SU-DHL-6 (cell line): ENCODE measurements around the gene SYNJ1.

Experiments used
- H2AFZ ChIP-seq: fragments of 200-600 bp; sonication (generic); 2 replicates; pipeline ENCODE4 v1.6.1; 2014; ENCODE audit warnings: low read depth, mild to moderate bottlenecking, moderate library complexity, mixed read lengths, antibody characterized with exemption, low read length; ENCODE audit not compliant: severe bottlenecking
- H3F3A ChIP-seq: fragments of 200-600 bp; shearing (Covaris generic); 2 replicates; pipeline ENCODE4 v1.6.0; 2016; ENCODE audit warnings: antibody characterized with exemption, mild to moderate bottlenecking; ENCODE audit not compliant: insufficient read depth
- H3K27ac ChIP-seq: fragments of 200-600 bp; sonication (generic); 2 replicates; pipeline ENCODE4 v1.5.1; 2016; ENCODE audit warnings: low read depth, mild to moderate bottlenecking, low read length, moderate library complexity, mixed read lengths
- H3K27me3 ChIP-seq: fragments of 200-600 bp; sonication (generic), shearing (Covaris generic); 2 replicates; pipeline ENCODE4 v1.6.0; 2014; ENCODE audit warnings: mild to moderate bottlenecking, low read length
- H3K36me3 ChIP-seq: fragments of 200-600 bp; sonication (generic); 2 replicates; pipeline ENCODE4 v1.6.1; 2014; ENCODE audit warnings: mild to moderate bottlenecking, low read length, mixed read lengths
- H3K4me2 ChIP-seq: fragments of 300-600, 200-600 bp; shearing (Covaris generic), sonication (generic); 2 replicates; pipeline ENCODE4 v1.6.0; 2014; ENCODE audit warnings: low read length, low read depth, mild to moderate bottlenecking; ENCODE audit not compliant: poor library complexity, severe bottlenecking
- H3K4me3 ChIP-seq: fragments of 200-600 bp; sonication (generic); 2 replicates; pipeline ENCODE4 v1.5.1; 2014; ENCODE audit warnings: antibody characterized with exemption, low read length, mild to moderate bottlenecking, mixed read lengths; ENCODE audit not compliant: insufficient read depth, poor library complexity, severe bottlenecking
- H3K79me2 ChIP-seq: fragments of 200-600 bp; sonication (generic); 2 replicates; pipeline ENCODE4 v1.6.1; 2014; ENCODE audit warnings: mild to moderate bottlenecking, low read length, moderate library complexity; ENCODE audit not compliant: insufficient read depth
- H3K9ac ChIP-seq: fragments of 200-600 bp; sonication (generic); 2 replicates; pipeline ENCODE4 v1.7.0; 2014; ENCODE audit warnings: mild to moderate bottlenecking, low read length
- H3K9me2 ChIP-seq: fragments of 200-600 bp; sonication (generic); replicated peaks from 2 replicates; pipeline ENCODE4 v1.6.1; 2014; ENCODE audit warnings: low read length; ENCODE audit not compliant: insufficient read depth
- H3K9me3 ChIP-seq: fragments of 200-600 bp; sonication (generic); 2 replicates; pipeline ENCODE4 v1.6.1; 2014; ENCODE audit warnings: low read length, mixed read lengths; ENCODE audit not compliant: insufficient read depth
- H4K20me1 ChIP-seq: fragments of 200-600 bp; sonication (generic); 2 replicates; pipeline ENCODE4 v1.6.1; 2014; ENCODE audit warnings: low read depth, mild to moderate bottlenecking, antibody characterized with exemption, low read length, moderate library complexity, mixed read lengths
- CTCF ChIP-seq: fragments of 200-600 bp; sonication (generic); IDR thresholded peaks from one replicate; pipeline ENCODE4 v1.5.1; 2017; ENCODE audit warnings: antibody characterized with exemption, mild to moderate bottlenecking, low read length, moderate library complexity; ENCODE audit not compliant: insufficient read depth, poor library complexity, severe bottlenecking
- EZH2phosphoT487 ChIP-seq: fragments of 200-600 bp; sonication (generic), shearing (Covaris generic); conservative IDR thresholded peaks from 2 replicates; pipeline ENCODE4 v1.6.1; 2018; ENCODE audit warnings: mild to moderate bottlenecking, antibody characterized with exemption, low read length, moderate library complexity, mixed read lengths

SYNJ1 gene

GRCh38 chr21:32587651-32588050 lies 140.2 kb downstream of the SYNJ1 start:
- TF ChIP-seq EZH2phosphoT487: no peak
- TF ChIP-seq CTCF: no peak
- Histone ChIP-seq H3K27ac (no peak overlapping the region), H3K9ac (no peak overlapping the region), H3K4me3 (no peak overlapping the region), H3K9me3 (no peaks in the 10 kb centered on the region), H3F3A (no peaks in the 10 kb centered on the region), H3K9me2 (no peaks in the 10 kb centered on the region), H3K36me3 (no peaks in the 10 kb centered on the region), H2AFZ (no peak overlapping the region), H3K79me2 (no peaks in the 10 kb centered on the region), H4K20me1 (no peaks in the 10 kb centered on the region), H3K27me3 (no peaks in the 10 kb centered on the region), H3K4me2 (no peak overlapping the region)

GRCh38 chr21:32587120-32587519 lies 140.7 kb downstream of the SYNJ1 start:
- no peak for TF ChIP-seq CTCF
- no peak for TF ChIP-seq EZH2phosphoT487
- no peak overlapping the region for H3K4me3 ChIP-seq

GRCh38 chr21:32585970-32586369 lies 141.8 kb downstream of the SYNJ1 start:
- no peaks in the 10 kb centered on the region for H3K9me3 ChIP-seq
- no peaks in the 10 kb centered on the region for H3K9me2 ChIP-seq
- H3K4me3 ChIP-seq: no peak overlapping the region
- H4K20me1 ChIP-seq: no peaks in the 10 kb centered on the region
- H3K4me2 ChIP-seq: no peak overlapping the region
- no peaks in the 10 kb centered on the region for H3K27me3 ChIP-seq
- H3K27ac ChIP-seq: no peak overlapping the region
- H3K36me3 ChIP-seq: no peaks in the 10 kb centered on the region
- no peaks in the 10 kb centered on the region for H3K79me2 ChIP-seq
- no peak overlapping the region for H2AFZ ChIP-seq
- H3K9ac ChIP-seq: no peak overlapping the region
- TF ChIP-seq EZH2phosphoT487 (no peak), CTCF (no peak)
- H3F3A ChIP-seq: no peaks in the 10 kb centered on the region

More at GRCh38 chr21:32587120-32587519, 140.7 kb downstream of the SYNJ1 start:
- Histone ChIP-seq H3K9me2 (no peaks in the 10 kb centered on the region), H3K9ac (no peak overlapping the region), H3K36me3 (no peaks in the 10 kb centered on the region), H3K27me3 (no peaks in the 10 kb centered on the region), H2AFZ (no peak overlapping the region), H3K4me2 (no peak overlapping the region), H3K79me2 (no peaks in the 10 kb centered on the region), H3K27ac (no peak overlapping the region), H3K9me3 (no peaks in the 10 kb centered on the region), H4K20me1 (no peaks in the 10 kb centered on the region), H3F3A (no peaks in the 10 kb centered on the region)
